GM12878 (cell line): ENCODE results near the gene AGBL4. TPM values are rescaled to one million over a fixed set of nuclear protein-coding genes. Genes with fewer than 3 reads are reported as not detected.

Experiments
- ATAC-seq: fragments of 200-7000 bp; cut with Tn5 transposase; 3 replicates; pipeline ENCODE4 v1.9.1; 2020; ENCODE audit warnings: mild to moderate bottlenecking, moderate library complexity
- BruUV-seq: library from RNA; stranded (reverse); fragments of 400-500 nt; replicated peaks from 2 replicates; lab custom pipeline; 2021; lab: Mats Ljungman, UMichigan
- CTCF ChIA-PET: fragments of 300-600 bp; sonication (Branson Sonifier 250); formaldehyde crosslinking; extraction: SDS; loops from one replicate; lab custom pipeline; 2021; ENCODE audit warnings: inconsistent platforms; lab: Yijun Ruan, JAX
- POLR2A ChIA-PET: fragments of 350-600 bp; formaldehyde crosslinking; extraction: SDS; loops from one replicate; lab custom pipeline; 2021; ENCODE audit warnings: inconsistent platforms; lab: Charles Lee
- RAD21 ChIA-PET: fragments of 300-600 bp; sonication (Branson Sonifier 250); formaldehyde crosslinking; loops from one replicate; lab custom pipeline; 2023; ENCODE audit warnings: antibody characterized with exemption; ENCODE audit not compliant: unreplicated experiment; lab: Charles Lee
- SMC1A ChIA-PET: fragments of 300-600 bp; sonication (Branson Sonifier 250); formaldehyde crosslinking; loops from one replicate; lab custom pipeline; 2023; ENCODE audit not compliant: unreplicated experiment, uncharacterized antibody; lab: Charles Lee
- DNase-seq: peaks from one replicate; pipeline ENCODE4 v3.0.0-alpha.2; 2011; ENCODE audit warnings: low read depth, low spot score
- FAIRE-seq: peaks from 3 replicates; lab custom pipeline; 2011; peaks lifted over from hg19 to GRCh38; lab: Jason Lieb, UNC
- H2AFZ ChIP-seq: 2 replicates; pipeline ENCODE4 v1.6.0; 2011; ENCODE audit warnings: low read depth, low read length, control low read depth; ENCODE audit not compliant: control insufficient read depth
- H3K27ac ChIP-seq: 2 replicates; pipeline ENCODE4 v1.5.1; 2011; ENCODE audit warnings: control low read depth; ENCODE audit not compliant: control insufficient read depth, insufficient read depth
- H3K27me3 ChIP-seq, 2 experiments: replicated peaks in 1 of 2; 2 replicates each; pipeline versions ENCODE4 v1.6.0 to v1.6.1; 2011; ENCODE audit warnings: low read length in 1 of 2; ENCODE audit not compliant: control insufficient read depth in 2 of 2, insufficient read depth in 2 of 2
- H3K36me3 ChIP-seq, 2 experiments: 2 replicates each; pipeline ENCODE4 v1.5.1; 2011; ENCODE audit warnings: low read length in 1 of 2; ENCODE audit not compliant: control insufficient read depth in 2 of 2, insufficient read depth in 2 of 2
- H3K4me1 ChIP-seq: 2 replicates; pipeline ENCODE4 v1.6.1; 2011; ENCODE audit warnings: mild to moderate bottlenecking, low read length, moderate library complexity, mixed read lengths; ENCODE audit not compliant: control insufficient read depth, insufficient read depth
- H3K4me2 ChIP-seq: 2 replicates; pipeline ENCODE4 v1.6.0; 2011; ENCODE audit warnings: control low read depth; ENCODE audit not compliant: control insufficient read depth, insufficient read depth
- H3K4me3 ChIP-seq: fragments of 200-600 bp; sonication (generic); 2 replicates; pipeline ENCODE4 v1.5.1; 2016
- H3K79me2 ChIP-seq: 2 replicates; pipeline ENCODE4 v1.6.0; 2011; ENCODE audit warnings: low read length; ENCODE audit not compliant: control insufficient read depth, insufficient read depth
- H3K9ac ChIP-seq: 2 replicates; pipeline ENCODE4 v1.8.0; 2011; ENCODE audit warnings: low read length, control low read depth, mixed read lengths; ENCODE audit not compliant: control insufficient read depth, insufficient read depth
- H3K9me3 ChIP-seq: replicated peaks from 3 replicates; pipeline ENCODE4 v1.5.1; 2011; ENCODE audit warnings: mild to moderate bottlenecking, low read length; ENCODE audit not compliant: control insufficient read depth, insufficient read depth
- H4K20me1 ChIP-seq: 2 replicates; pipeline ENCODE4 v1.6.0; 2011; ENCODE audit not compliant: control insufficient read depth, insufficient read depth
- ATF7 ChIP-seq: fragments of 450-650 bp; IDR thresholded peaks from 2 replicates; pipeline ENCODE4 v1.6.1; 2016; ENCODE audit warnings: low read depth, mild to moderate bottlenecking
- BHLHE40 ChIP-seq, 2 experiments: fragments of 450-650 bp in 1 of 2; IDR thresholded peaks; 2 replicates each; pipeline ENCODE4 v1.6.1; 2011 to 2017; ENCODE audit warnings: low read depth in 2 of 2, borderline replicate concordance in 1 of 2, improper control_type of control experiment in 1 of 2, low read length in 1 of 2, mild to moderate bottlenecking in 1 of 2
- BRCA1 ChIP-seq: IDR thresholded peaks from 2 replicates; pipeline ENCODE4 v1.6.1; 2011; ENCODE audit warnings: low read depth, low read length, improper control_type of control experiment
- CREM ChIP-seq: IDR thresholded peaks from 2 replicates; pipeline ENCODE4 v1.6.1; 2014; ENCODE audit warnings: antibody characterized with exemption, low read depth
- KDM1A ChIP-seq: fragments of 200-600 bp; sonication (generic); IDR thresholded peaks from 2 replicates; pipeline ENCODE4 v1.6.1; 2016; ENCODE audit warnings: borderline replicate concordance
- LARP7 ChIP-seq: fragments of 450-650 bp; IDR thresholded peaks from 2 replicates; pipeline ENCODE4 v1.6.1; 2017; ENCODE audit warnings: mild to moderate bottlenecking
- MTA2 ChIP-seq: fragments of 450-650 bp; IDR thresholded peaks from 2 replicates; pipeline ENCODE4 v1.6.1; 2016; ENCODE audit warnings: low read depth, mild to moderate bottlenecking, moderate library complexity
- SMAD1 ChIP-seq: fragments of 450-650 bp; IDR thresholded peaks from 2 replicates; pipeline ENCODE4 v1.6.1; 2018; ENCODE audit warnings: mild to moderate bottlenecking, low read depth; ENCODE audit not compliant: partially characterized antibody
- SUZ12 ChIP-seq: fragments of 200-600 bp; sonication (generic); IDR thresholded peaks from one replicate; pipeline ENCODE4 v1.6.1; 2018; ENCODE audit warnings: antibody characterized with exemption, mild to moderate bottlenecking; ENCODE audit not compliant: unreplicated experiment
- TCF3 ChIP-seq: IDR thresholded peaks from 2 replicates; pipeline ENCODE4 v1.6.1; 2012; ENCODE audit warnings: low read depth, mild to moderate bottlenecking, low read length, borderline replicate concordance; ENCODE audit not compliant: insufficient read depth
- ZNF274 ChIP-seq: IDR thresholded peaks from one replicate; pipeline ENCODE4 v1.8.0; 2011; ENCODE audit not compliant: insufficient read length, insufficient read depth
- ZNF384 ChIP-seq: IDR thresholded peaks from 2 replicates; pipeline ENCODE4 v1.6.1; 2012; ENCODE audit warnings: low read depth, mild to moderate bottlenecking, low read length, improper control_type of control experiment, borderline replicate concordance
- ZZZ3 ChIP-seq: IDR thresholded peaks from 2 replicates; pipeline ENCODE4 v1.6.1; 2011; ENCODE audit warnings: low read depth; ENCODE audit not compliant: control insufficient read depth, insufficient read length
- WGBS: methylation state at CpG from one replicate; pipeline ENCODE4 v1.1.6; 2016; ENCODE audit warnings: low lambda C conversion rate; ENCODE audit not compliant: insufficient replicate concordance, insufficient coverage; ENCODE audit errors: missing lambda C conversion rate; 5-methylcytosine and 5-hydroxymethylcytosine counted together
- in situ Hi-C: fragments of 300-500 bp; cut with MboI; formaldehyde crosslinking; loops from 9 replicates; pipeline ENCODE4 v1.14.3; 2018; ENCODE audit warnings: mixed read lengths
- intact Hi-C: fragments of 100-400 bp; cut with micrococcal nuclease; formaldehyde crosslinking; loops from one replicate; pipeline ENCODE4 v1.14.2; 2022; ENCODE audit not compliant: unreplicated experiment
- polyA plus RNA-seq, 11 experiments: library from polyadenylated mRNA; depleted of rRNA in 4 of 11; unstranded in 6 of 11; stranded (reverse) in 5 of 11; fragments of >200 nt; fragmentation: Nextera tagmentation in 4 of 11; fragmentation: Illumina TruSeq in 1 of 11; extraction: Ambion mirVana in 4 of 11; extraction: Trizol in 1 of 11; gene quantifications; 1 replicate in 1 of 11; 2 replicates in 10 of 11; pipeline versions ENCODE4 v1.2.1 to v1.2.3, GENCODE V29; 2011 to 2016; ENCODE audit warnings: inconsistent platforms in 2 of 11, missing spikeins in 2 of 11, low read depth in 1 of 11
- total RNA-seq, 4 experiments: library from RNA; depleted of rRNA in 3 of 4; stranded (reverse); fragments of >200 nt in 3 of 4; fragmentation: Illumina TruSeq in 1 of 4; extraction: Trizol in 1 of 4; gene quantifications; 2 replicates each; pipeline versions ENCODE4 v1.2.1 to v1.2.3, GENCODE V29; 2013 to 2021
- TF ChIP-seq, protein P1 (sequence below): fragments of 450-650 bp; IDR thresholded peaks from 2 replicates; pipeline ENCODE4 v1.6.1; 2017; ENCODE audit warnings: low read depth, mild to moderate bottlenecking, moderate library complexity
- TF ChIP-seq, protein P2 (sequence below): fragments of 450-650 bp; IDR thresholded peaks from 2 replicates; pipeline ENCODE4 v1.6.1; 2016; ENCODE audit warnings: mild to moderate bottlenecking
- TF ChIP-seq, protein P3 (sequence below): fragments of 450-650 bp; IDR thresholded peaks from 2 replicates; pipeline ENCODE4 v1.6.1; 2017; ENCODE audit warnings: borderline replicate concordance

AGBL4 gene
- total and polyA plus RNA-seq, 10 of the 15 experiments (the other 5 are each of a cell fraction or from before 2014, with no cell fraction given) = 0.31 TPM; not detected in 9

DNA sequence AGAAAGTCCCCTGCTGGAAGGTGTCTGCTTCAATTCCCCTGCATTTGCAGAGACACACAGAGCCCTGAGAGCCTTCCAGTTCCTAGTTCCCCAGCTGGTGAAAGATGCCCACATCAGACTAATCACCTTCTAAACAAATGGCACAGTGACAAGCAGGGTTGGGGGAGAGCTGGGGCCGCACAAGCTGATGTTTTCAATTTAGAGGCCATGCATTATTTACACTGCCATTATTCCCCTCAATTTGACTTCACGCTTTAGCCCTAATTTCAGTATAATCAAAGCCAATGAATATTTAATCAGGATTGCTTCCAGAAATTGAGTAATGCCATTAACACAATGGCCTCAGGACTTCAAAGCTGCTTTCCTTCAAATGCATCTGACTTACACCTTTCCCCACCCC lies 1328.6 kb downstream of the AGBL4 start:
- Histone ChIP-seq H3K27me3 (no peaks in the 10 kb centered on the region), H3K9me3 (no peaks in the 10 kb centered on the region), H3K4me2 (no peak overlapping the region), H3K79me2 (no peaks in the 10 kb centered on the region), H3K4me3 (no peak overlapping the region), H4K20me1 (no peaks in the 10 kb centered on the region; the same call in 1 of the 2 replicates), H2AFZ (no peak overlapping the region), H3K36me3 (no peaks in the 10 kb centered on the region), H3K4me1 (no peaks in the 10 kb centered on the region), H3K9ac (no peak overlapping the region), H3K27ac (no peak overlapping the region)
- SMC1A ChIA-PET = interaction anchor here (1.0 kb wide), 1 partner anchor 122 kb away, joined by 3 read pairs; no protein-coding TSS in a partner anchor
- no peak for FAIRE-seq
- in situ Hi-C loops = no loop called here
- POLR2A ChIA-PET = interaction anchor here (1.5 kb wide), 1 partner anchor 12 kb away, joined by 3 read pairs; no protein-coding TSS in a partner anchor
- RAD21 ChIA-PET = interaction anchor here (1.6 kb wide), 1 partner anchor 122 kb away, joined by 4 read pairs; no protein-coding TSS in a partner anchor
- CTCF ChIA-PET = interaction anchor here (0.9 to 5.6 kb wide), 7 partner anchors 9 to 130 kb away, joined by 4 to 65 read pairs (median 8); no protein-coding TSS in a partner anchor
- TF ChIP-seq BHLHE40 (IDR thresholded peaks at IDR 0.05; ENCODE audit: borderline replicate concordance in 1 of 2, low read depth in 2 of 2, low read length in 1 of 2) (no peak), ZZZ3 (no peak), ZNF384 (no peak), CREM (no peak), ATF7 (no peak), KDM1A (no peak), BRCA1 (no peak), SMAD1 (no peak), MTA2 (no peak), TCF3 (no peak), SUZ12 (no peak), ZNF274 (no peak), LARP7 (no peak)
- TF ChIP-seq, protein P1, sequence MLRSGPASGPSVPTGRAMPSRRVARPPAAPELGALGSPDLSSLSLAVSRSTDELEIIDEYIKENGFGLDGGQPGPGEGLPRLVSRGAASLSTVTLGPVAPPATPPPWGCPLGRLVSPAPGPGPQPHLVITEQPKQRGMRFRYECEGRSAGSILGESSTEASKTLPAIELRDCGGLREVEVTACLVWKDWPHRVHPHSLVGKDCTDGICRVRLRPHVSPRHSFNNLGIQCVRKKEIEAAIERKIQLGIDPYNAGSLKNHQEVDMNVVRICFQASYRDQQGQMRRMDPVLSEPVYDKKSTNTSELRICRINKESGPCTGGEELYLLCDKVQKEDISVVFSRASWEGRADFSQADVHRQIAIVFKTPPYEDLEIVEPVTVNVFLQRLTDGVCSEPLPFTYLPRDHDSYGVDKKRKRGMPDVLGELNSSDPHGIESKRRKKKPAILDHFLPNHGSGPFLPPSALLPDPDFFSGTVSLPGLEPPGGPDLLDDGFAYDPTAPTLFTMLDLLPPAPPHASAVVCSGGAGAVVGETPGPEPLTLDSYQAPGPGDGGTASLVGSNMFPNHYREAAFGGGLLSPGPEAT = no peak
- TF ChIP-seq, protein P2, sequence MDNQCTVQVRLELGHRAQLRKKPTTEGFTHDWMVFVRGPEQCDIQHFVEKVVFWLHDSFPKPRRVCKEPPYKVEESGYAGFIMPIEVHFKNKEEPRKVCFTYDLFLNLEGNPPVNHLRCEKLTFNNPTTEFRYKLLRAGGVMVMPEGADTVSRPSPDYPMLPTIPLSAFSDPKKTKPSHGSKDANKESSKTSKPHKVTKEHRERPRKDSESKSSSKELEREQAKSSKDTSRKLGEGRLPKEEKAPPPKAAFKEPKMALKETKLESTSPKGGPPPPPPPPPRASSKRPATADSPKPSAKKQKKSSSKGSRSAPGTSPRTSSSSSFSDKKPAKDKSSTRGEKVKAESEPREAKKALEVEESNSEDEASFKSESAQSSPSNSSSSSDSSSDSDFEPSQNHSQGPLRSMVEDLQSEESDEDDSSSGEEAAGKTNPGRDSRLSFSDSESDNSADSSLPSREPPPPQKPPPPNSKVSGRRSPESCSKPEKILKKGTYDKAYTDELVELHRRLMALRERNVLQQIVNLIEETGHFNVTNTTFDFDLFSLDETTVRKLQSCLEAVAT = no peak
- TF ChIP-seq, protein P3, sequence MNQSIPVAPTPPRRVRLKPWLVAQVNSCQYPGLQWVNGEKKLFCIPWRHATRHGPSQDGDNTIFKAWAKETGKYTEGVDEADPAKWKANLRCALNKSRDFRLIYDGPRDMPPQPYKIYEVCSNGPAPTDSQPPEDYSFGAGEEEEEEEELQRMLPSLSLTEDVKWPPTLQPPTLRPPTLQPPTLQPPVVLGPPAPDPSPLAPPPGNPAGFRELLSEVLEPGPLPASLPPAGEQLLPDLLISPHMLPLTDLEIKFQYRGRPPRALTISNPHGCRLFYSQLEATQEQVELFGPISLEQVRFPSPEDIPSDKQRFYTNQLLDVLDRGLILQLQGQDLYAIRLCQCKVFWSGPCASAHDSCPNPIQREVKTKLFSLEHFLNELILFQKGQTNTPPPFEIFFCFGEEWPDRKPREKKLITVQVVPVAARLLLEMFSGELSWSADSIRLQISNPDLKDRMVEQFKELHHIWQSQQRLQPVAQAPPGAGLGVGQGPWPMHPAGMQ = no peak
- intact Hi-C loops = no loop called here
- no peak for ATAC-seq
- no peak for DNase-seq
- no TSS peak for BruUV-seq
- 33% methylated on average over 2 of the region's 2 CpGs for WGBS
